Endothelial cell of umbilical vein (primary cell): Measurements from ENCODE around the gene ARHGAP28. TPM values are rescaled to one million over a fixed set of nuclear protein-coding genes. Genes with fewer than 3 reads are reported as not detected.
A peak's percentile ranks its signal among the peaks of the same experiment; 100 is the strongest.

ENCODE experiments used
- BruUV-seq: library from RNA; stranded (reverse); fragments of 400-500 nt; replicated peaks from 2 replicates; lab custom pipeline; 2021; lab: Mats Ljungman, UMichigan
- CTCF ChIA-PET: fragments of 300-600, 350-600 bp; sonication (Branson Sonifier 250); formaldehyde crosslinking; loops from one replicate; lab custom pipeline; 2021; ENCODE audit warnings: antibody characterized with exemption, inconsistent platforms; lab: Charles Lee
- POLR2A ChIA-PET: fragments of 300-600, 350-600 bp; sonication (Branson Sonifier 250); formaldehyde crosslinking; loops from one replicate; lab custom pipeline; 2021; ENCODE audit warnings: antibody characterized with exemption, inconsistent platforms; lab: Charles Lee
- DNase-seq: peaks from one replicate; pipeline ENCODE4 v3.0.0-alpha.2; 2011; ENCODE audit warnings: low read depth, low spot score
- FAIRE-seq: peaks from 2 replicates; lab custom pipeline; 2011; peaks lifted over from hg19 to GRCh38; lab: Jason Lieb, UNC
- H2AFZ ChIP-seq: 2 replicates; pipeline ENCODE4 v1.6.0; 2012; ENCODE audit warnings: low read depth, low read length, control low read depth, inconsistent platforms
- H3K27ac ChIP-seq: 2 replicates; pipeline ENCODE4 v1.5.1; 2011; ENCODE audit warnings: low read depth, mild to moderate bottlenecking, control low read depth, low read length, moderate library complexity; ENCODE audit not compliant: insufficient read depth
- H3K27me3 ChIP-seq, 2 experiments: 2 replicates each; pipeline versions ENCODE4 v1.6.0 to v1.6.1; 2011; ENCODE audit warnings: low read length in 2 of 2, mixed read lengths in 1 of 2; ENCODE audit not compliant: control insufficient read depth in 2 of 2, insufficient read depth in 2 of 2
- H3K36me3 ChIP-seq, 2 experiments: 2 replicates in 1 of 2; 3 replicates in 1 of 2; pipeline ENCODE4 v1.5.1; 2011; ENCODE audit warnings: low read length in 2 of 2, mild to moderate bottlenecking in 1 of 2, moderate library complexity in 1 of 2; ENCODE audit not compliant: control insufficient read depth in 2 of 2, insufficient read depth in 2 of 2; ENCODE audit errors: extremely low read depth in 1 of 2
- H3K4me1 ChIP-seq: 3 replicates; pipeline ENCODE4 v1.5.1; 2011; ENCODE audit warnings: mild to moderate bottlenecking, low read length; ENCODE audit not compliant: control insufficient read depth, insufficient read depth; ENCODE audit errors: extremely low read depth
- H3K4me2 ChIP-seq: 2 replicates; pipeline ENCODE4 v1.6.1; 2011; ENCODE audit warnings: low read length, control low read depth, mixed read lengths; ENCODE audit not compliant: insufficient read depth
- H3K4me3 ChIP-seq, 3 experiments: fragments of 200-600 bp in 1 of 3; sonication (generic), shearing (Covaris generic) in 1 of 3; replicated peaks in 1 of 3; 2 replicates each; pipeline ENCODE4 v1.5.1; 2011 to 2016; ENCODE audit warnings: control low read depth in 3 of 3, low read length in 3 of 3, mild to moderate bottlenecking in 2 of 3, inconsistent platforms in 1 of 3, low read depth in 1 of 3, moderate library complexity in 1 of 3; ENCODE audit not compliant: insufficient read depth in 1 of 3
- H3K79me2 ChIP-seq: 2 replicates; pipeline ENCODE4 v1.6.0; 2012; ENCODE audit warnings: low read length, inconsistent platforms; ENCODE audit not compliant: control insufficient read depth, insufficient read depth
- H3K9ac ChIP-seq: replicated peaks from 2 replicates; pipeline ENCODE3; 2011; ENCODE audit warnings: low read length, control low read depth; ENCODE audit not compliant: insufficient read depth; ENCODE audit errors: extremely low read depth
- H3K9me1 ChIP-seq: replicated peaks from 3 replicates; pipeline ENCODE4 v1.6.0; 2011; ENCODE audit warnings: mild to moderate bottlenecking, low read length; ENCODE audit not compliant: control insufficient read depth, insufficient read depth; ENCODE audit errors: extremely low read depth
- H3K9me3 ChIP-seq: replicated peaks from 2 replicates; pipeline ENCODE4 v1.5.1; 2012; ENCODE audit warnings: low read length, inconsistent platforms; ENCODE audit not compliant: control insufficient read depth, insufficient read depth
- H4K20me1 ChIP-seq: replicated peaks from 2 replicates; pipeline ENCODE3; 2011; ENCODE audit warnings: mild to moderate bottlenecking, low read length; ENCODE audit not compliant: control insufficient read depth, insufficient read depth; ENCODE audit errors: extremely low read depth
- EZH2 ChIP-seq: IDR thresholded peaks from 2 replicates; pipeline ENCODE4 v1.6.1; 2012; ENCODE audit warnings: borderline replicate concordance, low read depth, mild to moderate bottlenecking, moderate library complexity, low read length, inconsistent platforms; ENCODE audit not compliant: severe bottlenecking
- JUN ChIP-seq: IDR thresholded peaks from 2 replicates; pipeline ENCODE4 v1.6.1; 2011; ENCODE audit warnings: borderline replicate concordance, low read depth; ENCODE audit not compliant: insufficient read length, insufficient read depth
- MYC ChIP-seq: IDR thresholded peaks from one replicate; pipeline ENCODE4 v1.6.1; 2011; ENCODE audit warnings: mild to moderate bottlenecking, low read depth, low read length
- POLR2AphosphoS5 ChIP-seq: IDR thresholded peaks from 2 replicates; pipeline ENCODE4 v1.6.1; 2012; ENCODE audit warnings: low read depth, mild to moderate bottlenecking, control low read depth, low read length, moderate library complexity; ENCODE audit not compliant: insufficient read depth
- dilution Hi-C: fragments of 300-500 bp; cut with MboI; formaldehyde crosslinking; loops from one replicate; pipeline ENCODE4 v1.15.0; 2019; ENCODE audit warnings: low sequenced_read_pairs; ENCODE audit not compliant: extremely low pct_ligation_motif_present
- intact Hi-C: fragments of 100-400 bp; cut with micrococcal nuclease; formaldehyde crosslinking; loops from one replicate; pipeline ENCODE4 v1.10.0; 2022
- polyA plus RNA-seq, 4 experiments: library from polyadenylated mRNA; depleted of rRNA in 3 of 4; stranded (reverse) in 3 of 4; unstranded in 1 of 4; fragments of >200 nt; gene quantifications; 2 replicates each; pipeline versions ENCODE4 v1.2.1 to v1.2.3, GENCODE V29; 2011 to 2012; ENCODE audit warnings: missing spikeins in 1 of 4
- total RNA-seq: library from RNA; stranded (reverse); gene quantifications from 2 replicates; pipeline ENCODE4 v1.2.3, GENCODE V29; 2021
- TF ChIP-seq, protein P1 (sequence below), 2 donors: IDR thresholded peaks; 1 replicate in 1 of 2; 2 replicates in 1 of 2; pipeline ENCODE4 v1.5.1; 2011; ENCODE audit warnings: low read length in 2 of 2, mild to moderate bottlenecking in 2 of 2, moderate library complexity in 2 of 2, control low read depth in 1 of 2, inconsistent platforms in 1 of 2, low read depth in 1 of 2; ENCODE audit not compliant: insufficient read depth in 1 of 2; ENCODE audit errors: extremely low read depth in 1 of 2
- TF ChIP-seq, protein P2 (sequence below): IDR thresholded peaks from 2 replicates; pipeline ENCODE4 v1.6.1; 2011; ENCODE audit not compliant: insufficient read depth, insufficient read length

The ARHGAP28 gene
- total and polyA plus RNA-seq, 2 donors (not counting 3 experiments of a cell fraction or from before 2014, with no cell fraction given) = 3.8 to 23.4 TPM

DNA sequence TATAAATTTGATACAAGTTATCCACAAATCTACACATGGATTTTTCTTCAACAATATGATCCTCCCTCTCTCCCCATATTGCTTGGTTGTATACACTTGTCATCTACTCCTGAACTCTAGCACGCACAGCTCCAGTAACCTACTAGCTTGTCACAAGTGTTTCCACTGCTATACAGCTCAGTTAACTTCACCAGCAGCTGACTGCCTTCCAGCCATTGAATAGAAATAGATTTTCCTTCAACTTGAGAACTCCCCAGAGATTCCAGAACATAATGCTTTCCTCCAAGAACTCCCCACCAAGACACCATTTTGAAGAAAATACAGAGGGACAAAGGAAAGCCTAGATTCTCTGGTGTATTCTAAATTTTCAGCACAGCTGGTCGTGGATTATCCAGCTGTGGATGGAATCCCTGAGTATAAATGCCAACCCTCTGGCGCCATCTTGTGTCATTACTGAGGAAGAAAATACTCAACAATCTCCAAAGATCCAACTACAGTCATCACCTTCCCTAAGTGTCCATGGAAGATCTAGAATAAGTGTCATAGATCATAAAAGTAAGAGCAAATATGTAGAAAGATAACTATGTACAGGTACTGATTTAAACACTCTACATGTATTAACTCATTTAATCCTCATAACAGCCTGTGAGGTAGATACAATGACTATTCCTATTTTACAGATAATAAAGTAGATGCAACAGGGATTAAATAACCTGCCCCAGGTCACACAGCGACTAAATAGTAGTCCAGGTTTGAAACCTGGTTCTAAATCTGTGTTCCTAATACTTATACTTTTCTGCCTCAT is 156.7 kb downstream of the ARHGAP28 start:
- H3K9me1 ChIP-seq = no peaks in the 10 kb centered on the region
- BruUV-seq = no TSS peak
- no peak overlapping the region for H3K4me2 ChIP-seq
- H3K9ac ChIP-seq = no peak overlapping the region
- no peaks in the 10 kb centered on the region for H3K9me3 ChIP-seq
- H3K4me1 ChIP-seq = peaks cover 2% of the 10 kb centered on the region
- H2AFZ ChIP-seq = no peak overlapping the region
- DNase-seq (peak; percentile 62), FAIRE-seq (peak; percentile 82)
- POLR2A ChIA-PET = no interaction called here
- H3K79me2 ChIP-seq = no peaks in the 10 kb centered on the region
- H4K20me1 ChIP-seq = no peaks in the 10 kb centered on the region
- TF ChIP-seq POLR2AphosphoS5 (no peak), JUN (no peak), EZH2 (no peak), MYC (no peak)
- TF ChIP-seq, protein P1, sequence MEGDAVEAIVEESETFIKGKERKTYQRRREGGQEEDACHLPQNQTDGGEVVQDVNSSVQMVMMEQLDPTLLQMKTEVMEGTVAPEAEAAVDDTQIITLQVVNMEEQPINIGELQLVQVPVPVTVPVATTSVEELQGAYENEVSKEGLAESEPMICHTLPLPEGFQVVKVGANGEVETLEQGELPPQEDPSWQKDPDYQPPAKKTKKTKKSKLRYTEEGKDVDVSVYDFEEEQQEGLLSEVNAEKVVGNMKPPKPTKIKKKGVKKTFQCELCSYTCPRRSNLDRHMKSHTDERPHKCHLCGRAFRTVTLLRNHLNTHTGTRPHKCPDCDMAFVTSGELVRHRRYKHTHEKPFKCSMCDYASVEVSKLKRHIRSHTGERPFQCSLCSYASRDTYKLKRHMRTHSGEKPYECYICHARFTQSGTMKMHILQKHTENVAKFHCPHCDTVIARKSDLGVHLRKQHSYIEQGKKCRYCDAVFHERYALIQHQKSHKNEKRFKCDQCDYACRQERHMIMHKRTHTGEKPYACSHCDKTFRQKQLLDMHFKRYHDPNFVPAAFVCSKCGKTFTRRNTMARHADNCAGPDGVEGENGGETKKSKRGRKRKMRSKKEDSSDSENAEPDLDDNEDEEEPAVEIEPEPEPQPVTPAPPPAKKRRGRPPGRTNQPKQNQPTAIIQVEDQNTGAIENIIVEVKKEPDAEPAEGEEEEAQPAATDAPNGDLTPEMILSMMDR (IDR thresholded peaks at IDR 0.05; ENCODE audit: extremely low read depth in 1 of 2, insufficient read depth in 1 of 2, low read depth in 1 of 2, low read length in 2 of 2) = peak; percentile 52 to 55
- TF ChIP-seq, protein P2, sequence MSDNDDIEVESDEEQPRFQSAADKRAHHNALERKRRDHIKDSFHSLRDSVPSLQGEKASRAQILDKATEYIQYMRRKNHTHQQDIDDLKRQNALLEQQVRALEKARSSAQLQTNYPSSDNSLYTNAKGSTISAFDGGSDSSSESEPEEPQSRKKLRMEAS = no peak
- H3K27ac ChIP-seq = no peak overlapping the region
- intact Hi-C loops (loop anchor here (1.0 to 5.0 kb wide), 6 partner anchors 157 to 1007 kb away; partner anchors contain the start of gene ARHGAP28), dilution Hi-C loops (loop anchor here (25.0 kb wide), 1 partner anchor 349 kb away; no protein-coding TSS in a partner anchor)
- H3K36me3 ChIP-seq = peaks cover 0 to 4% of the 10 kb centered on the region in 2 experiments
- CTCF ChIA-PET = interaction anchor here (0.5 to 4.8 kb wide), 50 partner anchors 10 to 1285 kb away, joined by 3 to 253 read pairs (median 4); partner anchors contain the start of gene ARHGAP28
- H3K4me3 ChIP-seq = no peak overlapping the region
- H3K27me3 ChIP-seq = no peaks in the 10 kb centered on the region
